B cell (primary cell): ENCODE results near the gene STAT4. TPM values are rescaled to one million over a fixed set of nuclear protein-coding genes. Genes with fewer than 3 reads are reported as not detected.

Experiments used
- ATAC-seq: fragments of 200-7000 bp; cut with Tn5 transposase; one replicate; pipeline ENCODE4 v1.10.0; 2021; ENCODE audit warnings: low read depth, mild to moderate bottlenecking, moderate number of reproducible peaks, moderate library complexity
- CTCF ChIA-PET: fragments of 350-600 bp; sonication (Branson Sonifier 250); formaldehyde crosslinking; loops from one replicate; lab custom pipeline; 2021; ENCODE audit warnings: antibody characterized with exemption, inconsistent platforms; lab: Charles Lee
- POLR2A ChIA-PET: fragments of 350-600 bp; sonication (Branson Sonifier 250); formaldehyde crosslinking; loops from one replicate; lab custom pipeline; 2021; ENCODE audit warnings: antibody characterized with exemption; lab: Charles Lee
- DNase-seq: peaks from one replicate; pipeline ENCODE4 v3.0.0; 2013
- H2AFZ ChIP-seq: 2 replicates; pipeline ENCODE4 v1.6.1; 2012; ENCODE audit warnings: mild to moderate bottlenecking, low read depth, low read length; ENCODE audit not compliant: insufficient read depth, poor library complexity, severe bottlenecking
- H3K27ac ChIP-seq, 2 donors: 1 replicate in 1 of 2; 2 replicates in 1 of 2; pipeline ENCODE4 v1.5.1; 2012 to 2013; ENCODE audit warnings: low read length in 2 of 2, mild to moderate bottlenecking in 2 of 2, moderate library complexity in 1 of 2
- H3K27me3 ChIP-seq, 4 experiments: fragments of 200-600 bp in 1 of 4; sonication (generic) in 1 of 4; replicated peaks in 1 of 4; 1 replicate in 2 of 4; 2 replicates in 2 of 4; pipeline versions ENCODE4 v1.6.1 to v1.7.0; 2013 to 2016; ENCODE audit warnings: low read length in 3 of 4, mild to moderate bottlenecking in 2 of 4, mixed read lengths in 1 of 4, moderate library complexity in 1 of 4; ENCODE audit not compliant: insufficient read depth in 4 of 4, control insufficient read depth in 3 of 4; ENCODE audit errors: control extremely low read depth in 1 of 4
- H3K36me3 ChIP-seq, 2 experiments: replicated peaks in 1 of 2; 1 replicate in 1 of 2; 2 replicates in 1 of 2; pipeline versions ENCODE4 v1.6.1 to v1.7.1; 2013; ENCODE audit warnings: low read length in 1 of 2; ENCODE audit not compliant: insufficient read depth in 2 of 2, control insufficient read depth in 1 of 2; ENCODE audit errors: control extremely low read depth in 1 of 2, extremely low read depth in 1 of 2
- H3K4me1 ChIP-seq, 2 donors: fragments of 200-600 bp in 1 of 2; sonication (generic) in 1 of 2; 1 replicate in 1 of 2; 2 replicates in 1 of 2; pipeline versions ENCODE4 v1.5.1 to v1.6.1; 2013 to 2017; ENCODE audit warnings: low read length in 2 of 2; ENCODE audit not compliant: control insufficient read depth in 2 of 2, insufficient read depth in 2 of 2
- H3K4me2 ChIP-seq: replicated peaks from 2 replicates; pipeline ENCODE3; 2012; ENCODE audit warnings: mild to moderate bottlenecking, low read depth, low read length; ENCODE audit not compliant: poor library complexity, severe bottlenecking
- H3K4me3 ChIP-seq, 5 experiments: fragments of 200-600 bp in 1 of 5; sonication (generic) in 1 of 5; 1 replicate in 3 of 5; 2 replicates in 2 of 5; pipeline versions ENCODE4 v1.5.1 to v1.7.0; 2011 to 2016; ENCODE audit warnings: low read length in 4 of 5, mild to moderate bottlenecking in 4 of 5, low read depth in 2 of 5, control low read depth in 1 of 5, moderate library complexity in 1 of 5; ENCODE audit not compliant: insufficient read depth in 1 of 5; ENCODE audit errors: control extremely low read depth in 1 of 5, extremely low read depth in 1 of 5
- H3K79me2 ChIP-seq: fragments of 200-600 bp; sonication (generic); one replicate; pipeline ENCODE4 v1.6.0; 2016; ENCODE audit warnings: low read length; ENCODE audit not compliant: control insufficient read depth, insufficient read depth
- H3K9ac ChIP-seq: fragments of 200-600 bp; sonication (generic); 2 replicates; pipeline ENCODE4 v1.6.1; 2017; ENCODE audit warnings: mild to moderate bottlenecking, low read length, moderate library complexity
- H3K9me3 ChIP-seq, 3 donors: one replicate each; pipeline versions ENCODE4 v1.6.1 to v1.7.1; 2013; ENCODE audit warnings: low read length in 2 of 3; ENCODE audit not compliant: control insufficient read depth in 2 of 3, insufficient read depth in 1 of 3; ENCODE audit errors: control extremely low read depth in 1 of 3
- H4K20me1 ChIP-seq: 2 replicates; pipeline ENCODE4 v1.6.0; 2012; ENCODE audit warnings: mild to moderate bottlenecking, low read length; ENCODE audit not compliant: insufficient read depth, control insufficient read depth, poor library complexity, severe bottlenecking
- H3K27ac Mint-ChIP-seq: one replicate; pipeline ENCODE4 v1.8.0; 2021; ENCODE audit warnings: mixed read lengths
- H3K27me3 Mint-ChIP-seq: one replicate; pipeline ENCODE4 v1.8.0; 2021; ENCODE audit warnings: mixed read lengths
- H3K4me1 Mint-ChIP-seq: one replicate; pipeline ENCODE4 v1.8.0; 2021; ENCODE audit warnings: mixed read lengths
- H3K4me3 Mint-ChIP-seq: one replicate; pipeline ENCODE4 v1.8.0; 2021; ENCODE audit warnings: mixed read lengths
- H3K9me3 Mint-ChIP-seq: one replicate; pipeline ENCODE4 v1.8.0; 2022; ENCODE audit warnings: mixed read lengths; ENCODE audit not compliant: insufficient read depth
- EZH2 ChIP-seq: IDR thresholded peaks from 2 replicates; pipeline ENCODE4 v1.6.1; 2012; ENCODE audit warnings: borderline replicate concordance, low read depth, mild to moderate bottlenecking, moderate library complexity, low read length; ENCODE audit not compliant: insufficient read depth, poor library complexity, severe bottlenecking
- WGBS: methylation state at CpG from one replicate; pipeline ENCODE4 v1.1.5; 2013; ENCODE audit warnings: missing lambda C conversion rate; ENCODE audit not compliant: insufficient coverage; 5-methylcytosine and 5-hydroxymethylcytosine counted together
- intact Hi-C: fragments of 100-400 bp; cut with micrococcal nuclease; formaldehyde crosslinking; loops from one replicate; pipeline ENCODE4 v1.10.0; 2022
- polyA plus RNA-seq: library from polyadenylated mRNA; depleted of rRNA; stranded (reverse); fragments of >200 nt; gene quantifications from 2 replicates; pipeline ENCODE4 v1.2.3, GENCODE V29; 2012
- total RNA-seq, 2 donors: library from RNA; stranded (reverse); fragments of 120-200 nt in 1 of 2; gene quantifications; 1 replicate in 1 of 2; 2 replicates in 1 of 2; pipeline versions ENCODE4 v1.2.3 to v1.2.4, GENCODE V29; 2013 to 2022
- TF ChIP-seq, protein P1 (sequence below): fragments of 200-600 bp; IDR thresholded peaks from one replicate; pipeline ENCODE4 v1.8.0; 2022; ENCODE audit warnings: antibody characterized with exemption, mild to moderate bottlenecking

STAT4 gene
- total and polyA plus RNA-seq, 2 donors (not counting 1 experiment from before 2014, with no cell fraction given) = 2.0 to 62.1 TPM

DNA sequence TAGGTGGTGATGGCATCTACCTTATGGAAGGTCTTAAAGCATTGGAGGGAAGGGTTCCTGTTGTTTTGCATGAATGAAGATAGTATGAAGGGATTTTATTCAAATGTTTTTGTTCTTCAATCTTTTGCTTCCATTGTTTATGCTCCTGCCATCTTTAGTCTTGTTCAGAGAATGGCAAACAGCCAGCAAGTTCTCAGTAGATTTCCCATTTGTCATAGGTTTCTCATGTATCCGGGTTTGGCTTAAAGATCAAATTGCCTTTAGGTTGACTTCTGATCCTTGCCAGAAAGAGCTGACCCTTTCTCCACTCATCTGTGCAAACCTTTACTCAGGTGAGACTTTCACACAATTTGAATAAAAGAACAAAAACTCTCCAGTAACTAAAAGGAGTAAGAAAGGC, 44.2 kb upstream of the STAT4 start:
- Mint-ChIP-seq H3K27me3 (no peaks in the 10 kb centered on the region), H3K9me3 (no peaks in the 10 kb centered on the region), H3K4me1 (peaks cover 20% of the 10 kb centered on the region), H3K4me3 (no peak overlapping the region), H3K27ac (no peak overlapping the region)
- Histone ChIP-seq H4K20me1 (no peaks in the 10 kb centered on the region), H3K9ac (no peak overlapping the region), H3K27ac (no peak overlapping the region), H3K27me3 (no peaks in the 10 kb centered on the region), H3K36me3 (no peaks in the 10 kb centered on the region), H3K79me2 (no peaks in the 10 kb centered on the region), H3K4me1 (peaks cover 10 to 11% of the 10 kb centered on the region in 2 donors), H3K4me2 (no peak overlapping the region), H3K4me3 (no peak overlapping the region), H3K9me3 (peaks cover 0 to 1% (median 0%) of the 10 kb centered on the region in 3 donors), H2AFZ (no peak overlapping the region)
- intact Hi-C loops = no loop called here
- DNase-seq = no peak
- no peak for TF ChIP-seq EZH2
- TF ChIP-seq, protein P1, sequence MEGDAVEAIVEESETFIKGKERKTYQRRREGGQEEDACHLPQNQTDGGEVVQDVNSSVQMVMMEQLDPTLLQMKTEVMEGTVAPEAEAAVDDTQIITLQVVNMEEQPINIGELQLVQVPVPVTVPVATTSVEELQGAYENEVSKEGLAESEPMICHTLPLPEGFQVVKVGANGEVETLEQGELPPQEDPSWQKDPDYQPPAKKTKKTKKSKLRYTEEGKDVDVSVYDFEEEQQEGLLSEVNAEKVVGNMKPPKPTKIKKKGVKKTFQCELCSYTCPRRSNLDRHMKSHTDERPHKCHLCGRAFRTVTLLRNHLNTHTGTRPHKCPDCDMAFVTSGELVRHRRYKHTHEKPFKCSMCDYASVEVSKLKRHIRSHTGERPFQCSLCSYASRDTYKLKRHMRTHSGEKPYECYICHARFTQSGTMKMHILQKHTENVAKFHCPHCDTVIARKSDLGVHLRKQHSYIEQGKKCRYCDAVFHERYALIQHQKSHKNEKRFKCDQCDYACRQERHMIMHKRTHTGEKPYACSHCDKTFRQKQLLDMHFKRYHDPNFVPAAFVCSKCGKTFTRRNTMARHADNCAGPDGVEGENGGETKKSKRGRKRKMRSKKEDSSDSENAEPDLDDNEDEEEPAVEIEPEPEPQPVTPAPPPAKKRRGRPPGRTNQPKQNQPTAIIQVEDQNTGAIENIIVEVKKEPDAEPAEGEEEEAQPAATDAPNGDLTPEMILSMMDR = no peak
- CTCF ChIA-PET = no interaction called here
- WGBS = 80% methylated on average over 1 of the region's 1 CpG
- ATAC-seq = no peak
- POLR2A ChIA-PET = no interaction called here

DNA sequence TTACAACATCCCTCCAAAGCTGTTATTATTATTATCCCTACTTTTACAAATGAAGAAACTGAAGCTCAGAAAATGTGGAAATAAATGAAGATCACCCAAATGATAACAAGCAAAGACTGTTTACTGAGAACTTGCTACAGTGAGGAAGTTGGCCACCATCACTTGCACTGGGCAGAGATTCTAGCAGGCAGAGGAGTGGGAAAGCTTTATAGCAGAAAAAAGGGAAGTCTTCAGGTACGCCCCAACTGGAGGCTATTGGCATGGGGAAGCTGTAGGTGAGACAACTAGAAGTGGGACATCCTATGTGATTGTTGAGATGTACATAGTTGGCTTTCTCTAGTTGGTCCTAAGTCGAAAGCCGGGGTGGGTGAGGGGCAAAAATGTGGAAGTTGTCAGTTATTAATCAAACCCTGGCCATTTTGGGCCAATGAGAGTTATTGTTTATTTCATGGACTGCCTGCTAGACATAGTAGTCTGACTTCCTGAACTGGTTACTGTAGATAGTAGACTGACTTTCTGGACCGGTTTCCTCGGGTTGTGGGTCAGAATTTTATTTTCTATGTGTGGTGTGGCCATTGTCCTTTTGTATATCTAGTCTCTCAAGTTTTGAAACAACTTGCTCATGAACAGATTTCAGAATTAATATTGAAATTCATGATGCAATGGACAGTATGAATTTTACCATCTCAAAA, 40.2 kb upstream of the STAT4 start:
- no peak overlapping the region for H3K4me2 ChIP-seq
- Mint-ChIP-seq H3K27ac (no peak overlapping the region), H3K4me3 (no peak overlapping the region), H3K27me3 (no peaks in the 10 kb centered on the region), H3K9me3 (no peaks in the 10 kb centered on the region), H3K4me1 (peaks cover 15% of the 10 kb centered on the region)
- H3K79me2 ChIP-seq = no peaks in the 10 kb centered on the region
- H3K27ac ChIP-seq = no peak overlapping the region
- intact Hi-C loops = no loop called here
- H3K9me3 ChIP-seq = peaks cover 0 to 1% (median 0%) of the 10 kb centered on the region in 3 donors
- no peak overlapping the region for H3K9ac ChIP-seq
- H2AFZ ChIP-seq = no peak overlapping the region
- 82% methylated on average over 3 of the region's 5 CpGs for WGBS
- ChIA-PET POLR2A (no interaction called here), CTCF (interaction anchor here (1.0 kb wide), 1 partner anchor 27 kb away, joined by 3 read pairs; no protein-coding TSS in a partner anchor)
- no peaks in the 10 kb centered on the region for H4K20me1 ChIP-seq
- H3K4me1 ChIP-seq = peaks cover 10 to 11% of the 10 kb centered on the region in 2 donors
- H3K36me3 ChIP-seq = no peaks in the 10 kb centered on the region
- ATAC-seq = no peak
- DNase-seq = no peak
- H3K27me3 ChIP-seq = no peaks in the 10 kb centered on the region
- H3K4me3 ChIP-seq = no peak overlapping the region
- no peak for TF ChIP-seq EZH2
- TF ChIP-seq, protein P1 = no peak
